GM19324 (cell line): ENCODE data around the gene BICRA.

Experiments used
- ATAC-seq: cut with Tn5 transposase; IDR thresholded peaks from one replicate; pipeline ENCODE4 v1.9.1; 2021; ENCODE audit warnings: mild to moderate bottlenecking, moderate library complexity; ENCODE audit not compliant: unreplicated experiment, low FRiP score

BICRA gene

GRCh38 chr19:47600246-47601179 is 8.4 kb upstream of the BICRA start:
- ATAC-seq, result peak; percentile 95

DNA sequence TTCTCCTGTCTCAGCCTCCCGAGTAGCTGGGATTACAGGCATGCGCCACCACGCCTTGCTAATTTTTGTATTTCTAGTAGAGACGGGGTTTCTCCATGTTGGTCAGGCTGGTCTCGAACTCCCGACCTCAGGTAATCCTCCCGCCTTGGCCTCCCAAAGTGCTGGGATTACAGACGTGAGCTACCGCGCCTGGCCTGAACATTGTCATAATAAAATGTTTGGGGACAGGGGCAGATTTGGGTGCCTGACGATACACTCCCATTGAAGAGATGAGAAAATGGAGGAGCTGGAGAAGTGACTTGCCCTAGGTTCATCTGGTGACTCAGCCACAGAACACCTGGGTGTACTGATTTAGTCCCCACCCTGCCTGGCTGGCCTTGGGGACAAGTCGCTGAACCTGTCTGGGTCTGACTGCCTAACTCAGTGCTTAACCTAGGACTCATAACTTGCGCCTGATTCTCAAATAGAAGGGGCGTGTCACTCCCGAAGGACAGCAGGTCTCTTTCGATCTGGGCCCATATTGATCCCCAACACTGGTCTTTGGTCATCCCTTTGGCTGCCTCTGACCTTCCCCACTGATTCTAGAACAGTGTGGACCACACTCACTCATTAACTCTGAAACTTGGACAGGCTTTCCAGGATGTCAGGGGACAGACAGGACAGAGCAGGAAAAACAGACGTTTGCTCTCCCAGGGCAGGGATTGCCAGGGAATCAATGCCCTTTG is 7.6 kb upstream of the BICRA start:
- no peak for ATAC-seq

DNA sequence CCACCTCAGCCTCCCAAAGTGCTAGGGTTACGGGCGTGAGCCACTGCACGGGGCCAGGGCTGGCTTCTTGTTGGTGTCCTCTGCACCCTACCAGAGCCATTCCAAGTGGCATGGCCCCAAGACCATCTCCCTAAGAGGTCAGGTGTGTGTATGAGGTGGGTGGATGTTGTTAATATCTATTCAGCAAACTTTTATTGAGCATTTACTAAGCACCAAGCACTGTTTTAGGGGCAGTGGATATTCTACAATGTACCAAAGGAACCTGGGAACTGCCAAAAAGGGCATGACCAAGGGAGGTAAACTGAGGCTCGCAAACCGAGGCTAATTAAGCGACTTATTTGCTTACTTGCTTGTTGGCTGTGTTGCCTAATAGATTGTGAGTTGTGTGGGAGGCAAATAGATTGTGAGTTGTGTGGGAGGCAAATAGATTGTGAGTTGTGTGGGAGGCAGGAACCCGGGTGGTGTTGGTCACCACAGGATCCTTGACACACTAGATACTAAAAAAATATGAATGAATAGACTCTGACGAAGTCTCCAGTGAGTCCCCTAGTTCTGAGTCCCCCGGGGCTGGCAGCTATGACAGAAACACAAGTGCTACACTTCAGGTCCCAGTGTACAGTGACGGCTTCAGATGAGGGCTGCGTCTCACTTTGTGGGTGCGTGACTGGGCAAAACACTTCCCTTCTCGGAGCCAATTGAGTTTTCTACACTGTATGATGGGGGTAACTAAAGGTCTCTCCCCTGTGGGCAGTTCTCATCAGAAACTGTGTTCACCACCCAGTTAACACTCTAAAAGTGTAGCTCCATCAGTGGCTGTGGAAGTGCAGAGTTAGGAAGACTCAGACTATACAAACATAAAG is 5.0 kb upstream of the BICRA start:
- ATAC-seq, result no peak

- no peak for ATAC-seq
These were observed 1.3 kb upstream of the BICRA start for GRCh38 chr19:47607564-47608073.

DNA sequence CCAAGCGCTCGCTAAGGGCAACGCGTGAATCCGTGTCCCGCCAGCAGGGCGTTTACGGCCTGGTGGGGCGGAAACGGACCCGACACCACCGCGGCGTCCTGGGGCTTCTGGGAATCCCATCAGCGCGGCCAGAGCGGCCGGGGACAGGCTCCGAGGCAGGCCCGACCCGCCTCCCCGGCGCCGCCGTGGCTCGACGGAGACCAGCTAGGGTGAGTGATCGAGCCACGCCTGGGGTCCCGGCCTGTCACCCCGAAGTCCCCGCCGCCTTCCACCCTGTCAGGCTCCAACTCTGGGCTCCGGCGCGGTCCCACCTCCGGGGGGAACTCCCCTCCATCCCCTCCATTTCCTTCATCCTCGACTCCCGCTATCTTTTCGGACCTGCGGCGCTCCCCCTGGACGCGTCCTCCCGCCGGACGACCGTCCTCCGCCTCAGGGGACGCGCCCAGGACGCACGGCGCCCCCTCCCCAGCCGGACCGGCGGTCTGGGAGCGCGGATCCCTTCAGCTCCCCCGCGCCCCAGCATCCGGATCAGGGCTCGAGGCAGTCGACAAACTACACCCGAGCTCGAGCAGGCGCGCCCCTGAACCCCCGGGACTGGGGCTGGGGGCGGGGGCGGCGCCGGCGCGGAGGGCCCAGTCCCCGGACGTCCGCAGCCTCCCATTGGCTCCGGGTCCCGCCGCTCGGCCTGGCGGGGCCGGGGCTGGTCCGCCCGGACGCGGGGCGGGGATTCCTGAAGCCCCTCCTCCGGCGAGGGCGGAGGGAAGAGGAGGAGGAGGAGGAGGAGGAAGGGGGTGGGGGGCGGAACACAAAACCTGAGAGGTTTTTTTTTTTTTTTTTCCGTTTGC is 638 bp upstream of the BICRA start:
- peak; percentile 89 for ATAC-seq

DNA sequence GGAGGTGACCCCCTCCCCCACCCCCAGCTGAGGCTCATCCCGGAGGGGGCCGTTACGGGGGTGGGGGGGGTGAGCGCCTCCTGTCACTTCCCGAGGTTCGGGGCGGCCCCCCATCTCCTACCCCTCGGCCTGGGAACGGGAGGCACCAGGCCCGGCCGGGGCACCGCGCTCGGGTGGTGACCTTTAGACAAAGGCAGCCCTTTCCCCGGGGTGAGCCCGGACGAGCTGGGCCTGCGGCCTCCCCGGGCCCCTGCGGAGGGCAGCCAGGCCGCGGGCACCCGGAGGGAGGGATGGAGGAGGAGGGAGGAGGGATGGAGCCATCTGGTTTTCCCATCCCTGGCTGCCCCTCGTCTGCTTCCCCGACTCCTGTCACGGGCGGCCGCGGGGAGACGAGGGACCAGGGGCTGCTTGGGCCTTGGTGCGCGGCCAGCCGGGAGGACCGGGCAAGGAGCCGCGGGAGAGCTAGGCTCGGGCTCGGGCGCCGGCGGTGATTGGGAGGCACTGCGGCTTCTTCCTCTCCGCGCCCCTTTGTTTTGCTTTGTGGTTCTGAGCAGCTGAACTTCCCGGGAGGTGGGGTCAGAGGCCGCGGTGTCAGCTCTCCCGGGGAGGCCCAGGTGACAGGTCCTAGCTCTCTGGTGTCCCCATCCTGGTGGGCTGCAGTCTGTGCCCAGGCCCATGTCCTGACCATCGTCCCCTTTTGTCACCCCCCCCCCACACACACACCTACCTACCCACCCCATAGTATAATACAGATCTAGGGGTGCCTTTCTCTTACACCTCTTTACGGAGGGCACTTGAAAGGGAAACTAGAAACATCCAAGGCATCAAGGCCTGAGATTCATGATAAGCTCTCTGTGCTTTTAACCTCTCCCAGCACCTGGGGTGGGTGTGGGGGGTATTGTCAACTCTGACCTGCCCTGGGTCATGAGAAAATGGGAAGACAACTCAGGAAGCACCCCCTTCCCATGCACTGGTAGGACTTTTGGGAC is 1.3 kb downstream of the BICRA start:
- no peak for ATAC-seq

GRCh38 chr19:47610902-47611301 is 2.0 kb downstream of the BICRA start:
- ATAC-seq, result no peak

DNA sequence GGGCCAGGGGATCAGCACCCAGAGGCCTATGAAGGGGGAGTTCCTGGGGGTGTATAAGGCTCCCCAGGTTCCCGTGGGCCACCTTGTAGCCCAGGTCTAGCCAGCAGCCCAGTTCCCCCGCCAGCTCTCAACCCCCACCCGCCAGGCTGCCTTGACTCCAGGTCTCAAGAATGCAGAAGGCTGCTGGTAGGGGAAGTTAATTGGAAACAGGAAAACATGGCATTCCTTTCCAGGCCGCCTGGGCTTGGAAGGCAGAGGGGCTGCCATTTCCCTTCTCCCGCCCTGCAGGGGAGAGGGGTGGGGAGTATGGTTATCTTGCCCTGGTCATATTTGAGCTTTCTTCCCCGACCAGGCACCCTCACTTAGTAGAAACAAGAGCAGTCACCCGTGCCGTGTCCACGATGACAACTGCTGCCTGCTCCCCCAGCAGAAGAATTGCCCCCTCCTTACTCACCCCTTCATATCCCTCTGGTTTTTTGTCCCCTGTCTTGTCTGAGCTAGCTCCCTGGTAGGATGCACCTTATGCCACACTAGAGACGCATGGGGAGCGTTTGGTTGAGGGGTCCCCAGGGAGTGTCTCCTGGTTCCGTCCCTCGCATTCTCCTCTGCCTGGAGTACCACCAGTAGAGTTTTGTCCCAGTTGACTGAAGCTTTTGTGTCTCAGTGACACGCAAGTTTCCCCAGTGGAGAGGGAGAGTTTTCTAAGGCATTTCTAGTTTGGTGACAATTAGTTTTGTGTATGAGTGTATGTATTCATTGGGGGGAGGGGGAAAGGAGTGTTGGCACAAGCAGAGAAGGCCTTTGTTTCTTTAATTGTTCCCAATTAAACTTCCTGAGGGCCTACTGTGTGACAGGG is 4.5 kb downstream of the BICRA start:
- ATAC-seq, result no peak

DNA sequence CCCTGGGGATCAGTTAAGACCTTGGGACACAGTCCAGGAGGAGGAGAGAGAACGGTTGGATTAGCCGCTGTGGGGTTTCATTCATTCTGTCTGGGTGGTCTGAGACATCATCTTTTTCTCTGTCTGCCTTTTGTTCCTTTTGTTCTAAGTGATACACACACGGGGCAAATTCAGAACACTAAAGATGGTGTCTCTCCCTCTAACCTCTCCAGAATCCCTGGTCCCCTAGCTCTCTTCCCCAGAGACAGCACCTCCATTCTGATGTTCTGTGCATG is 5.0 kb downstream of the BICRA start:
- ATAC-seq, result no peak

GRCh38 chr19:47614559-47614958 is 5.6 kb downstream of the BICRA start:
- no peak for ATAC-seq

GRCh38 chr19:47615230-47615629 is 6.3 kb downstream of the BICRA start:
- no peak for ATAC-seq

DNA sequence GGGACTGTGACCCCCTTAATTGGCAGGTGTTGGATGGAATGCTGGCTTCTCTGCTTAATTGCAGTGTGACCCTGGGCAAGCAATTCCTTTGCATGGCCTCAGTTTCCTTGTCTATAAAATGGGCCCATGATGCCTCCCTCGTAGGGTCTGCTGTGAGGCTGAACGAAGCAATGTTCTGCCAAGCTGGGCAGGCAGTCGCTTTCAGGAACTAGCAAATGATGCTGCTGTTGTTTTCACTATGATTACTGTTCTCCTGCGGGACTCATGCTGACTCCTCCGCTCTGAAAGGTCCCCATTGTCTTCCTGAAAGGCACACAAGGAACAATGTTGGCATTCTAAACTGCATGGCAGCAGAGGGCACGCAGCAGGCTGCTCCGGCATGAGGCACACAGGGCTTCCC is 6.8 kb downstream of the BICRA start:
- ATAC-seq, result no peak

- no peak for ATAC-seq
These were observed 9.8 kb downstream of the BICRA start for GRCh38 chr19:47618771-47619170.

DNA sequence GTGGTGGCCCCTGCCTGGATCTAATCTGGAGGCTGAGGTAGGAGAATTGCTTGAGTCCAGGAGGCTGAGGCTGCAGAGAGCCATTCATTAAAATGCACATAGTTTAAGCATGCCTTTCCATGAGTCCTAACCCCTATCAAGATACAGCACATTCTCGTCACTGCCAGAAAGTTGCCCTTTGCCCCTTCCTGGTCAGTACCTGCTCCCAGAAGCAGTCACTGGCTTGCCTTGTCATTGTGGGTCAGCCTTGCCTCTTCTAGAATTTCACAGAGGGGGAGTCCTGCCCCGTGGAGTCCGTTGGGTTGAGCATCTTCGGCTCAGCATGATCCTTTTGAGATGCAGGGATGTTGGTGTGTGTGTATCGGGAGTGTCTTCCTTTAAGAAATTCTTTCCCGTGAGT is 10.8 kb downstream of the BICRA start:
- ATAC-seq, result no peak

- ATAC-seq, result no peak
These were observed 14.4 kb downstream of the BICRA start for GRCh38 chr19:47623151-47623920.

- no peak for ATAC-seq
These were observed 15.0 kb downstream of the BICRA start for GRCh38 chr19:47623921-47624391.

GRCh38 chr19:47625650-47626049 is 16.7 kb downstream of the BICRA start:
- ATAC-seq, result no peak
